Kidney (tissue), 14 donors: ENCODE results near the gene PEAK3. TPM values are rescaled to one million over a fixed set of nuclear protein-coding genes. Genes with fewer than 3 reads are reported as not detected.

Experiments used
- DNase-seq, 5 donors: peaks; one replicate each; pipeline ENCODE4 v3.0.0-alpha.2; 2013 to 2020
- FAIRE-seq: peaks from 2 replicates; lab custom pipeline; 2012; peaks lifted over from hg19 to GRCh38; lab: Jason Lieb, UNC
- H3K27ac ChIP-seq, 2 donors: one replicate each; pipeline ENCODE4 v1.7.0; 2013; ENCODE audit warnings: low read depth in 2 of 2, low read length in 2 of 2, inconsistent platforms in 1 of 2
- H3K27me3 ChIP-seq: one replicate; pipeline ENCODE4 v1.7.1; 2013; ENCODE audit warnings: low read length, inconsistent platforms; ENCODE audit not compliant: control insufficient read depth, insufficient read depth
- H3K36me3 ChIP-seq, 3 donors: one replicate each; pipeline versions ENCODE4 v1.7.0 to v1.7.1; 2013; ENCODE audit warnings: low read length in 3 of 3, control low read depth in 1 of 3, inconsistent platforms in 1 of 3; ENCODE audit not compliant: insufficient read depth in 3 of 3, control insufficient read depth in 2 of 3
- H3K4me1 ChIP-seq, 3 donors: one replicate each; pipeline versions ENCODE4 v1.7.0 to v1.7.1; 2013; ENCODE audit warnings: low read length in 3 of 3, inconsistent platforms in 1 of 3, low read depth in 1 of 3; ENCODE audit not compliant: control insufficient read depth in 2 of 3, insufficient read depth in 2 of 3
- H3K4me3 ChIP-seq, 3 donors: one replicate each; pipeline versions ENCODE4 v1.7.0 to v1.8.1; 2013; ENCODE audit warnings: low read length in 3 of 3, control low read depth in 1 of 3, inconsistent platforms in 1 of 3
- H3K9ac ChIP-seq, 3 donors: one replicate each; pipeline versions ENCODE4 v1.7.0 to v1.7.1; 2013; ENCODE audit warnings: low read length in 3 of 3, control low read depth in 1 of 3, inconsistent platforms in 1 of 3
- H3K9me3 ChIP-seq, 3 donors: one replicate each; pipeline versions ENCODE4 v1.7.0 to v1.7.1; 2013; ENCODE audit warnings: low read length in 3 of 3, control low read depth in 1 of 3, inconsistent platforms in 1 of 3; ENCODE audit not compliant: control insufficient read depth in 2 of 3, insufficient read depth in 1 of 3
- CTCF ChIP-seq: IDR thresholded peaks from 3 replicates; pipeline ENCODE4 v1.5.1; 2012; ENCODE audit warnings: mild to moderate bottlenecking, moderate library complexity, borderline replicate concordance; ENCODE audit not compliant: insufficient read depth; ENCODE audit errors: extremely low read depth
- intact Hi-C: fragments of 100-400 bp; cut with DNase I; formaldehyde crosslinking; loops from one replicate; pipeline ENCODE4 v1.11.1; 2022
- polyA plus RNA-seq: library from polyadenylated mRNA; stranded (reverse); fragments of 350-450 nt; fragmentation: Illumina TruSeq; extraction: RNeasy Lipid Tissue Mini Kit (QIAGEN cat#74804); gene quantifications from one replicate; pipeline ENCODE4 v1.2.3, GENCODE V29; 2014; ENCODE audit warnings: low read depth, low replicate concordance; ENCODE audit not compliant: insufficient read depth
- total RNA-seq: library from RNA; stranded (reverse); fragmentation: NEBNext Ultra II Directional; extraction: Animal tissue kit (Norgen Biotek cat#: 25700); gene quantifications from one replicate; pipeline ENCODE4 v1.2.1, GENCODE V29; 2021
- donor health status: control.
- donor health status: control.
- donor health status: control.
- donor health status: control.
- donor health status: control.
- donor health status: DM: yes; HTN: yes; CAD: no.
- donor health status: Normal renal cell carcinoma (clear cell type).

PEAK3 gene
- total and polyA plus RNA-seq, 2 donors from 2014 or later: 2.1 TPM; not detected in 1

GRCh38 chr19:2327773-2328400, 45.9 kb upstream of the PEAK3 start:
- intact Hi-C loops: no loop called here
- peaks cover 0 to 33% (median 21%) of the 10 kb centered on the region in 3 donors for H3K4me1 ChIP-seq
- peak overlapping the region; percentile 69 to 88 (median 78) for H3K9ac ChIP-seq
- DNase-seq (peak in 1 of 5 donors; percentile 61), FAIRE-seq (no peak)
- H3K9me3 ChIP-seq: no peaks in the 10 kb centered on the region
- no peaks in the 10 kb centered on the region for H3K36me3 ChIP-seq
- TF ChIP-seq CTCF: no peak
- no peaks in the 10 kb centered on the region for H3K27me3 ChIP-seq
- H3K27ac ChIP-seq: no peak overlapping the region
- peak overlapping the region; percentile 87 to 97 (median 88) for H3K4me3 ChIP-seq

- Histone ChIP-seq H3K27me3 (no peaks in the 10 kb centered on the region), H3K4me1 (peaks cover 0 to 26% (median 18%) of the 10 kb centered on the region in 3 donors), H3K4me3 (no peak overlapping the region), H3K9ac (no peak overlapping the region), H3K36me3 (no peaks in the 10 kb centered on the region), H3K27ac (no peak overlapping the region), H3K9me3 (no peaks in the 10 kb centered on the region)
- no peak for FAIRE-seq
- no peak for TF ChIP-seq CTCF
- intact Hi-C loops: no loop called here
- DNase-seq: peak in 1 of 5 donors; percentile 55
Observed at GRCh38 chr19:2326699-2327360, 44.9 kb upstream of the PEAK3 start.

- FAIRE-seq: no peak
- intact Hi-C loops: no loop called here
- Histone ChIP-seq H3K4me3 (no peak overlapping the region), H3K9me3 (no peaks in the 10 kb centered on the region), H3K27me3 (no peaks in the 10 kb centered on the region), H3K27ac (no peak overlapping the region), H3K4me1 (peaks cover 0 to 19% (median 7%) of the 10 kb centered on the region in 3 donors), H3K9ac (no peak overlapping the region), H3K36me3 (no peaks in the 10 kb centered on the region)
- no peak for TF ChIP-seq CTCF
- peak in 2 of 5 donors; percentile 32 to 66 for DNase-seq
Observed at GRCh38 chr19:2325281-2326046, 43.5 kb upstream of the PEAK3 start.
